Measurements from ENCODE around the gene MICU1. TPM values are rescaled to one million over a fixed set of nuclear protein-coding genes. Genes with fewer than 3 reads are reported as not detected.

Gene MICU1
- total RNA-seq, 1 donor from 2014 or later: 37.4 TPM

DNA sequence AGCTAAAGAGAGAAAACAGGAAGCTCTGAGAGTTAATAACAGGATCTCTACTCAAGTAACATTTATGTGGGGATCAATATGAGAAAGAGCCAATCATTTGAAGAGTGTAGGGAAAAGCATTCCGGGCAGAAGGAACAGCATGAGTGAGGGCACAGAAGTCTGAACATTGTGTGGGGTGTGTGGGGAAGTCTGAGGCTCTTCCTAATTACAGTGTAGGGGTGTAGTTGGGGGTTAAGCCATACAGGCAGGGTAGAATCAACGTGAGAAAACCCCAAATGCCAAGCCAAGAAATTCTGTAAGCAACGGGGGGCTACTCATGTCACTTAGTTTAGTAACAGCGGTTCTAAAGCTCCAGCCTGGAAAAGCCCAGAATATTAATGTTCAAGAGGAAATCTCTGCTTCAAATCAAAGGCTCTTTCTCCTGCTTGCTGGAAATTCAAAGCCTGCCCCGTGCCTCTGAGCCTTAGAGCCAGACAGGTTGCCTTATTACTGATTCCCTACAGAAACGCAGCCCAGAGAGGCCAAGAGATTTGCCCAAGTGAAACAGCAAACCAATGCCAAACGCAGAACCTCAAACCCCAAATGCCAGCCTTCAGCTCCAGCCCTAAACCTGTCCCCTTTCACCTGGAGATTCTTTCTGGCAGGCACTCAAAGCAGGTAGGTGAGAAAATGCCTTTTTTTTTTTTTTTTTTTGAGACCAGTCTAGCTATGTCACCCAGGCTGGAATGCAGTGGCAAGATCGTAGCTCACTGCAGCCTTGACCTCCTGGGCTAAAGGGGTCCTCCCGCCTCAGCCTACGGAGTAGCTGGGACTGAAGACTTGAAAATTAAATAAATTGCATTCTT, 307.2 kb downstream of the MICU1 start:
- TF ChIP-seq, protein P1, sequence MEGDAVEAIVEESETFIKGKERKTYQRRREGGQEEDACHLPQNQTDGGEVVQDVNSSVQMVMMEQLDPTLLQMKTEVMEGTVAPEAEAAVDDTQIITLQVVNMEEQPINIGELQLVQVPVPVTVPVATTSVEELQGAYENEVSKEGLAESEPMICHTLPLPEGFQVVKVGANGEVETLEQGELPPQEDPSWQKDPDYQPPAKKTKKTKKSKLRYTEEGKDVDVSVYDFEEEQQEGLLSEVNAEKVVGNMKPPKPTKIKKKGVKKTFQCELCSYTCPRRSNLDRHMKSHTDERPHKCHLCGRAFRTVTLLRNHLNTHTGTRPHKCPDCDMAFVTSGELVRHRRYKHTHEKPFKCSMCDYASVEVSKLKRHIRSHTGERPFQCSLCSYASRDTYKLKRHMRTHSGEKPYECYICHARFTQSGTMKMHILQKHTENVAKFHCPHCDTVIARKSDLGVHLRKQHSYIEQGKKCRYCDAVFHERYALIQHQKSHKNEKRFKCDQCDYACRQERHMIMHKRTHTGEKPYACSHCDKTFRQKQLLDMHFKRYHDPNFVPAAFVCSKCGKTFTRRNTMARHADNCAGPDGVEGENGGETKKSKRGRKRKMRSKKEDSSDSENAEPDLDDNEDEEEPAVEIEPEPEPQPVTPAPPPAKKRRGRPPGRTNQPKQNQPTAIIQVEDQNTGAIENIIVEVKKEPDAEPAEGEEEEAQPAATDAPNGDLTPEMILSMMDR (IDR thresholded peaks at IDR 0.05; ENCODE audit: borderline replicate concordance): no peak
- peak overlapping the region; percentile 65 for H3K4me3 ChIP-seq
- no peaks in the 10 kb centered on the region for H3K36me3 ChIP-seq
- peaks cover 74% of the 10 kb centered on the region for H3K4me1 ChIP-seq
- no peaks in the 10 kb centered on the region for H3K27me3 ChIP-seq (ENCODE audit: low read depth)
- intact Hi-C loops (cut with micrococcal nuclease): no loop called here
- DNase-seq: no peak
- peak overlapping the region; percentile 91 for H3K27ac ChIP-seq (replicated peaks)
- H3K9me3 ChIP-seq (replicated peaks): no peaks in the 10 kb centered on the region

Other genes with a start within 250 kb of the MICU1 start
- gene MCU, start 66.1 kb upstream of the MICU1 start, total RNA-seq: 20.3 TPM